Frontal cortex (tissue), 4 donors: ENCODE results near the gene TSEN54. TPM values are rescaled to one million over a fixed set of nuclear protein-coding genes. Genes with fewer than 3 reads are reported as not detected.
"Not testable (repeated sequence)": the region's sequence is repeated elsewhere in the genome, so short reads cannot be mapped to it uniquely, and the experiment has no call there.

Source experiments
- DNase-seq, 2 donors: peaks; one replicate each; pipeline ENCODE4 v3.0.0; 2012; ENCODE audit warnings: low spot score in 2 of 2
- FAIRE-seq: peaks from 2 replicates; lab custom pipeline; 2012; peaks lifted over from hg19 to GRCh38; lab: Jason Lieb, UNC
- total RNA-seq: library from RNA; depleted of rRNA; stranded (reverse); fragments of >200 nt; gene quantifications from one replicate; pipeline ENCODE4 v1.2.3, GENCODE V29; 2014
- donor health status: control.
- donor health status: control.
- donor health status: control.

The TSEN54 gene
- total RNA-seq = 11.4 TPM

DNA sequence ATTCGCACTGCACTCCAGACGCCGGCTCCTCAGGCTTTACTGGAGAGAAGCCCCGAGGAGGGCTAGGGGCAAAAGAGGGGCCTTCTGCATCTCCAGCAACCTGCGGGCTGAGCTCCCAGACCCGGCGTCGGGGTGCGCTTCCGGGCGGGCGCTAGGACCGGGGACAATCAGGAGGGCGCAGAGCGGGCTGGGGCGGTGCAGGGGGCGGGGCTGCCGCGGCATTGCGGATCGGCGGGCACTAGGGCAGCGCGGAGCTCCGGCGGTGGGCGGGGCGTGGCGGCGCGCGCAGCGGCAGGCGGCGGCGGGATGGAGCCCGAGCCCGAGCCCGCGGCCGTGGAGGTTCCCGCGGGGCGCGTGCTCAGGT, at the start of gene TSEN54:
Gene TSEN54, plus strand, starts transcription at position 274 of the 364 bp plus-strand sequence. Its CDS starts 33 bp downstream, at position 307.
- DNase-seq = peak; percentile 98 to 99
- no peak for FAIRE-seq

DNA sequence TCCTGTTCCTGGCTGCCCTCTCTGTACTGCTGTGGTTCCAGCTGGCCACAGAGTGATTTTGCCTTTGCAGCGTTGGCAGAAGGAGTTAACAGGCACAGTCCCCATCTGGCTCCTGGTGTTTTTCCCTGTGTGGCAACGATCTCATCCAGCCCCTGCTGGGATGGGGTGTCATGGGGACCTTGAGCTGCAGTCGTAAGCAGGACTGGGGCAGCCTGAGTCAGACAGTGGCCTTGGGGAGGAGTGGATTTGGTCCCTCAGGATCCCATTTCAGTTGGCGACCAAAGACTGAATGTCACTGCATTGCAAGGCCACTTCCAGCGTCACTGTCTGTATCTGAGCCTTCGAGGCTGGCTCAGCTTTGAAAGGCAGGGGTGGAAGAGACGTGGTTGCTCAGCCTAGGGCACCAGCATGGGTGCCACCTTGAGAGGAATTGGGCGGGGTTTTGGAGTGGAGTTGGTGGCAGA, 48.0 kb upstream of the TSEN54 start:
- FAIRE-seq (no peak), DNase-seq (no peak)

DNA sequence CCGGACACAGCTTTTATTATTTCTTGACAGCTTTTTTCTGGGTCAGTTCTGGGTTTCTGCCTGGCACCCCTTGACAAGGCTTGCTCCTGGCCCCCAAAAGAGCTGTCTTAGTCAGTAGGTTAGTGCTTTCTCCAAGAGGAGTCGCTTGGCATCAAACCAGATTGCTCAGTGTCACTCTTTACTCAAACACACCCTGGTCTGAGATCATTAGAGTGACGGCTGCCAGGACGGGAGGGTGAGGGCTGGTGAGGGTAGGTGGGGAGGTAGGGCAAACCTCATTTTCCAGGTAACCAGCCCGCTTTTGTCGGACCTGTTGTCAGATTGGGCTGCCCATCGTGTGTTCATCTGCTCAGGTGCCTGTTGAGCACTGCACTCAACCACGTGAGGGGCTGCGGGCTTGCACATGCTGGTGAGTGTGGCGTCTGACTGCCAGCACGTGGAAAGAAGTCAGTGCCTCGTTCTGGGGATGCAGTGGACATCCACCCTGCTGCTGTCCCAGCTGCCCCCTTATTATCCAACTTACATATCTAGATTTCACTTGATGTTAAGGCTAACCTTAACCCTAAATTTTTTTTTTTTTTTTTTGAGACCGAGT, 47.5 kb upstream of the TSEN54 start:
- DNase-seq = no peak
- no peak for FAIRE-seq

DNA sequence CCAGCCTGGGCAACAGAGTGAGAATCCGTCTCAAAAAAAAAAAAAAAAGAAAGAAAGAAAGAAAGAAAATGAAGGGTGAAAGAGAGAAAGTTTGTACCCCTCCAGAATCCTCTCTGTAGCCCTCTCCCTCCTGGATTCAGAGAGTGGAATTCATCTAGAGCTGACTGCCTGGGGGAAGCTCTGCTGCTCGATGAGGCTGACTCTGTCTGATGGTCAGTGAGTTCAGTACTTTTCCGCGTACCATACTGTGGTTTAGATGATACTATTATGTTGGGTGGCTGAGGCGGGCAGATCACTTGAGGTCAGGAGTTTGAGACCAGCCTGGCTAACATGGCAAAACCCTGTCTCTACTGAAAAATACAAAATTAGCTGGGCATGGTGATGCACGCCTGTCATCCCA, 45.1 kb upstream of the TSEN54 start:
- FAIRE-seq (no peak), DNase-seq (no peak)

DNA sequence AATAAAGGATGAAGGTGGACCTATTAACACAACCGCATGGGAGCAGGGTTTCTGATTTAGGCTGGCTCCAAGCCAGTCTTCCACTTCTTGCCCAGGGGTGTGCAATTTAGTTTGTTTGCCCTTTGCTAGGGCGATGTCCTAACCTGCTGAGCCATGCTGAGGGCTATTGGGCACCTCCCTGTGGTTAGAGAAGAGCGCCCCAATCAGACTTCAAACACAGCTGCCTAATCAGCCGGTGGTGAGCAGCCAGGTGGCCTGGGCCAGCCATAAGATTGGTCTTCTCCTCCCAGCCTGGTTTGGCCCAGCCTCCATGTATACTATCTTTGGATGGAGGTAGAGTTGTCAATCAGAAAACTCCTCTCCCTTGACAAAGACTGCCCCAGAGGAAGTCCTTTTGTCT, 44.2 kb upstream of the TSEN54 start:
- FAIRE-seq = no peak
- no peak for DNase-seq

DNA sequence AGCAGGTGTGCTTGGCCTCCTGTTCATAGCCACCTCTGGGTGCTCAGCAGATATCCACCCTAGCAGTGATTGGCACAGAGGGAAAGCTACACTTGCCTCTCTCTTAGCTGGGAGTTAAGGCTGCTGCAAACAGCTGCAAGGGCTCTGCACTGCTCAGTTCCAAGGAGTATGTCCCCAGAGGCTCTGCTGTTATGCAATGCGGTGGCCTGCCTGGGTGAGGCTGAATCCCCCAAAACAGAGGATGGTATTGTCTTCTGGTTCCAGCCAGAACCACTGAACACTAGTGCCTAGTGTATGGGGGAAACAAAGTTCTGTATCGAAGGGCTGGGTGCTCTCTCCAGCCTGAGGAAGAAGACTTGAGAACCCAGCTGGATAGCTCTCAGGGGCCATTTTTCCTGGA, 43.1 kb upstream of the TSEN54 start:
- FAIRE-seq (no peak), DNase-seq (peak in 1 of 2 donors; percentile 21)

DNA sequence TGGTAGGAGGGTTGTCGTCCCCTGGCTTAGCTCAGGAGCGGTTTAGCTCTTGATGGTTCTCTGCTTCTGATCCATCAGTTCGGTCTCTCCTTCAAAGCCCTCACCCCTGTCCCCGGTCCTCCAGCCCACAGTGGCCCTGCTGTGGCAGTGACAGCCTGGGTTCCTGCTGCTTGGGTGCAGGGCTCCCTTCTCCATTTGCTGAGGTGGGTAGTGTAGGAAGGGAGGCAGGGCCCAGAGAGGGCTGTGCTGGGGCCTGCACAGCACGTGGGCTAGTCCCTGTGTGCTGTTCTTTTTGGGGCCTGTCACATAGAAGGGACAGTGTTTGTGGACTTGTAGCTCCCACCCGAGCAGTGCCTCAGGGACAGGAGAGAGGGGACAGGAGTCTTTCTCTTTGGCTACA, 41.6 kb upstream of the TSEN54 start:
- DNase-seq (no peak), FAIRE-seq (no peak)

DNA sequence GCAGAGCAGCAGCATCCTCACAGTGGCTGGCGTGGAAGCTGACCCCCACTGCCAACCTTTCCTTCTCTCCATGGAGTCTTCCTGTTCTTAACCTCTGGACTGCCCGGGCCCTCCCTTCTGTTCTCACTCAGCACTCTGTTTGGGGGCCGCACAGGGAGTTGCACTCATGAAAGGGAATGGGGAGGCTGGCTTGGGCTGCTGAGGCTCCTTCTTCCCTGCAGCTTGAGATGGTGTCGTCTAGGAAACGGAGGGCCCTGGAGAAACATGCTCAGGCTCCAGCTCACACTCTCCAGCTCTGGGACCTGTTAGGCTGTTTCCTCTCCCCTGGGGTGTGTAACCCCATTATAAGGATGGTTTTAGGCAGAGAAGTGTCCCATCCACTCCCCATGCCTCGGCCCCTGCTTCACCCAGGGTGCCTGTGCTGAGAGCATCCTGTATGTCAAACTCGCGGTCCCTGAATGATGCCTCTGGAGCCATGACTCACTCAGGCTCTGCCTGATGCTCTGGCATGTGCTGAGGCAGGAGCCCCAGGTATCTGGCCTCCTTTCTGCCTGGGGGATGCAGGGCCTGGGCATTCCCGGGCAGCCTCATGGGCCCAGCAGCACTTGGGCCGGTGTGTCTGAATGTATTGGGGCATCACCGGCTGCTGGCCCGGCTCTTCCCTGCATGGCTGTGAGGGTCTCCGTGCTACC, 41.0 kb upstream of the TSEN54 start:
- no peak for DNase-seq

DNA sequence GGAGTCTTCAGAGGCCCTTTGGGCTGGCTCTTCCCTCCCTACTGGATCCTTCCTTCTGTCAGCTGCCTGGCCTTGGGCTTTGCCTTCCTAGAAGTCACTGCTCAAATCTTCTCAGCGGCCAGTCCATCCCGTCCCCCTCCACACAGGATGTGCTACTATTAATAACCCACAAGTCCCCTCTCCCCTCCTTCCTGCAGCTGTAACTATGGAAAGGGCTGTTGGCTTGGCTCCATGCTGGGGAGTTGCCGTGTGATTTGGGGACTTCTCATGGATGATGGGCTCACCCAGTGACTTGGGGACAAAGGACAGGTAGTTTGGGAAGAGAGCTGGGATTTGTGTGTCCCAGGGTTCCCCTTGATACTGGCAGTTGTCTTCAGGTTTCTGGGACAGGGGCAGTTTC, 40.5 kb upstream of the TSEN54 start:
- FAIRE-seq = no peak
- DNase-seq = peak in 1 of 2 donors; percentile 37

More for the DNA sequence above, 41.0 kb upstream of the TSEN54 start:
- FAIRE-seq = no peak

DNA sequence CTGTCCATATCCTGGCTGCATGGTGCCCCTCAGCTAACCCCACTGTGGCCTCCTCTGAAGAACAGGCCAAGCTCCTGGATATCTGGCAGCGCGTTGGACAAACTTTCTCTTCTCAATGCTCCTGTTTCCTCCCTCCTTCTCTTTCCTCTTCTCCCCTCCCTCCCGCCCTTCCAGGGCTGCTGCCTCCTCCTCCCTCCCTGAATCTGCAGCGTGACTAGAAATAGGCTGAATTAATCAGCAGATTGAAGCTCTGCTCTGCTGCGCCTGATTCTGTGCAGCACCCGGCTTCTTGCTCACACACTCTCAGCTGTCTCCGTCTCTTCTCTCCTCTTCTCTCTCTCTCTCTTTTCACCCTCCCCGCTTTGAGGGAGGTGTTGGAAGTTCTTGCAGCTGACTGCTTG, 40.1 kb upstream of the TSEN54 start:
- peak; percentile 42 to 65 for DNase-seq
- FAIRE-seq = no peak

DNA sequence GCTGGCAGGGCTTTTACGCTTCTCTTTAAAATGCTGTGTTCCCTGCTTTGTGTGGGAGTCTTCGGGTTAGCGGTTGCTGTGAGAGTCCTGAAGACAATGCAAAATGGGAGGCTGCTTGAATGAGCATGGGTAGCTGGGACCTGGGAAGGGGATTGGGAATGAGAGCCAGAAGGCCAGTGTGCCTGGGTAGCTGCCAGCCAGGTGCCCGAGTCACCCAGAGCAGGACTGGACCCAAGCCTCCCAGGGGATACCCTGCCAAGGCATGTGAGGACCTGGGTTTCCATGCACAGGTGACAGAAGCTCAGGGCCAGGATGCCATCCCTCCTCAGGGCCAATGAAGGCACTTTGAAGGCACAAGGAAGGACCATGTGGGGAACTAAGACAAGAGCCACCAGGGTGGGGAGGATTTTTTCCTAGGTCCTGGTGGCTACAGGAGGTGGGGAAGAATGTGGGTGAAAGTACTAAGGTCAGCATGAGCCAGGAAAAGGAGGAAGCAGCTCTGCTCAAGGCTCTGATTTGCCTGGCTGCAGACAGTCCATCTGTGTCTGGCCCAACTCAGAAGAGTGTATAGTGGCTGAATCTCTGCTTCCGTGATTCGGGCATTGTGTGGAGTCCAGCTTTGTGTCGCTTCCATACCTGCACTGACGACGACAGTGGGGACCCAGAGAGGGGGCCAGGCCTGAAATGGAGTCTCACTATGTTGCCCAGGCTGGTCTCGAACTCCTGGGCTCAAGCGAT, 39.4 kb upstream of the TSEN54 start:
- DNase-seq = peak in 1 of 2 donors; percentile 23
- FAIRE-seq = no peak

DNA sequence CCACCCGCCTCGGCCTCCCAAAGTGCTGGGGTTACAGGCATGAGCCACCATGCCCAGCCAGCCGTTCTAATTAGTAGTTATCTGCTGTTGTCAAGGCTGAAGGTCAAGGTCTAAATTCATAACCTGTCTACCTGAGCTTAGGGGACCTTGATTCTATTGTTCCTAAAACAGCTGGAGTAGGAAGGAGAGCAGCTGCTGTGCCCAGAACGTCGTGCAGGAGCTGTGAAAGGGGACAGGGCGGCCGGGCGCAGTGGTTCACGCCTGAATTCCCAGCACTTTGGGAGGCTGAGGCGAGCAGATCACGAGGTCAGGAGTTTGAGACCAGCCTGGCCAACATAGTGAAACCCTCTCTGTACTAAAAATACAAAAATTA, 38.9 kb upstream of the TSEN54 start:
- DNase-seq, FAIRE-seq: not testable (repeated sequence)

DNA sequence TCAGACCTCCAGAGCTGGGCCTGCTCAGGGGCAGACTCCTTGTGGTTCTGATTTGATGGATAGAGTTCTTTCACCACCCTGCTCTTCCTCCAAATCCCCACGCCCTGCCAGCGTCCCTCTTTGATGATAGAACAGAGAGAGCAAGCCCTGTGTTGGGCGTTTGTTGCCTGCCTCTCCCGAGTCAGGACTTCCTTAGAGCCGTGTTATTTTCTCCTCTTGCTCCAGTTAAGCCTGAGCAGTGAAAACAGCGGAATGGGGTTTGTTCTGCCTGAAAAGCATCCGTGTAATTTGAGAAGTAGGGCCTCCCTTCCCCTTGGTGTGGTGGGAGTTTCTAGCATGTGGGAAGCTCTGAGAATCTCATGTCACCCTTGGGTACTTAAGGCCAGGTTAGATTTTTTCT, 37.8 kb upstream of the TSEN54 start:
- DNase-seq (no peak), FAIRE-seq (no peak)

DNA sequence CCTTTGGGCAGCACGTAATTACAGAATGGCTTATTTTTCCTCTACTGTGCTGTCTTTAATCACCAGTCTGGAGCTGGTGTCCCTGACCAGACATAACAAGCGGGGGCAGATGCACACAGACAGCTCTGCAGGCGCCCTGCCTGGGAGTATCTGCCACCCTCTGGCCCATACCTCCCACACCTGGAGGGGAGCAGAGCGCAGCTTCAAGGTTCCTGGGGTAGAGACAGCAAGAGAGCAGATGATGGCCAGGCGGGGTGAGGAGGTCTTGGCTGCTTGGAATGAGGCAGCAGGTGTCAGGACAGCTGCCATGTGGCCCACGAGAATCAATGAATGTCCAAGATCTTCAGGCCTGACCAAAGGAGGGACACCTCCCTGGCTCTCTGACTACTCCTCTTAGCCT, 36.0 kb upstream of the TSEN54 start:
- FAIRE-seq (no peak), DNase-seq (no peak)

DNA sequence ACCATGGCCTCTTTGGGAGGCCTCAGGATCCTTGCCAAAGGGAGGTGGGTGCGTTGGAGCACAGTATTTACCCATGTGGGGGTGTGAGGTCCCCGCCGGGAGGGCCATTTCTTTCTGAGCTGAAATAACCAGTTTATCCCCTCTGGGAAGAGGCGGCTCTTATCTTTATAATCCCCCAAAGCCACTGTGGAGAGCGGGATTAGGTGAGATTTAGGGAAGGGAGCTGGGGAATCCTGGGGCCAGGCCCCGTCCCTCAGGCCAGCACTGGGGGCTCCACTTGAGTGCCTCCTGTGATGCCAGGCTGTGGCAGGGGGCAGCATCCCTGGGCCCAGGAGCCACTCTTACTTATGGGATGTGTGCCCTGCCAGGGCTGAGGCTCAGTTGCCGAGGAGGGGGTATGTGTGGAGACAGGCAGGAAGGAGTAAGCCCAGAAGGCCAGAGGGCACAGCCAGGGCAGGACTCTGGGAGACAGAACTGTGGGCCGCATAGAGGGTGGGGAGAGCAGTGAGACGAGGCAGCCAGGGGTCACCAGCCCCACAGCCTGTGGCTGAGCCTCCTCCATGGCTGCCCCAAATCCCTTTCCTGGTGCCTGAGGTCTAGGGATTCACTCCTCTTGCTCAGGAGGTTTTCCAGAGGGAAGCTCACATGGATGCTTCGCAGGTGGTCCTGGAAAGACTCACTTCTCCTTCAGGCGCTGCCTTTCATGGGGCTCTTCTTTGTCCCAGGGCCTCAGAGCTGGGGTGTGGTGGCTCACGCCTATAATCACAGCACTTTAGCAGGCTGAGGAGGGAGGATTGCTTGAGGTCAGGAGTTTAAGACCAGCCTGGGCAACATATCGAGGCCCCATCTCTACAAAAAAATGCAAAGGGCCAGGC, 34.9 kb upstream of the TSEN54 start:
- FAIRE-seq (no peak), DNase-seq (no peak)

DNA sequence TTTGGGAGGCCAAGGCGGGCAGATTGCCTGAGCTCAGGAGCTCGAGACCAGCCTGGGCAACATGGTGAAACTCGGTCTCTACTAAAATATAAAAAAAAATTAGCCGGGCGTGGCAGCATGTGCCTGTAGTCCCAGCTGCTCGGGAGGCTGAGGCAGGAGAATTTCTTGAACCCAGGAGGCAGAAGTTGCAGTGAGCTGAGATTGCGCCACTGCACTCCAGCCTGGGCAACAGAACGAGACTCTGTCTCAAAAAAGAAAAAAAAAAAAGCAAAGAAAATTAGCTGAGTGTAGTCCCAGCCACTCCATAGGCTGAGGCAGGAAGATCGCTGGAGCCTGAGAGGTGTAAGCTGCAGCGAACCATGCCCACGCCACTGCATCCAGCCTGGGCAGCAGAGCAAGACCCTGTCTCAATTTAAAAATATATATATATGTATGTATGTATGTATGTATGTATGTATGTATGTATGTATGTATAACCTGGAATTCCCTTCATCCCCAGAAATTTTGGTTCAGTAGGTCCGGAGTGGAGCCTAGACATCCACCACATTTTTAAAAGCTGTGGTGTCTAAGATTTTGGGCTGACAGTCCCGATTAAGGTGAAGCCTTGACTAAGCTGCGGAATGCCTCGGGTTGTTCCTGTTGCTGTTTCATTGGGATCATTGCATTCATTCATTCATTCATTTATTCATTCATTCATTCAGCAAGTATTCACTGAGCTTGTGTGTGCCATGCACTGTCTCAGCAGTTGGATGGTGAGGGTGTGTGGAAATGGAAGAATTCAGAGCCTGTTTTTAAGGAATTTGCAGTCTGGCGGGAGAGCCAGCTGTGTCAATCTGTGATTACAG, 34.0 kb upstream of the TSEN54 start:
- no peak for FAIRE-seq
- no peak for DNase-seq

DNA sequence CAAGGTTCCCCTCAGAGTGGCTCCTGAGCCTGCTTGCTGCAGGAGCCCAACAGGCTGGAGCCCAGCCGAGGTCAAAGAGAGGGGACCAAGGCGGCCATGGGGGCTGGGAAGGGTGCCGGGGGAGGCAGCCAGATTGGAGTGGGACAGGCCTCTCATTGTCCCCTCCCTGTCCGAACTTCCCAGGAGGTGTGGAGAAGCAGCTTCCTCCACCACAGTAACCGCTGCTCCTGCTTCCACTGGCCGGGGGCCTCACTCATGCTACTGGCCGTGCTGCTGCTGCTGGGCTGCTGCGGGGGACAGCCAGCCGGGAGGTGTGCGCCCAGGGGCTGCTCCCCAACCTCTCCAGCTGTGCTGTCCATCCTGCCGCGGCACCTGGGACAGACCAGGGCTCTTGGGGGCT, 30.6 kb upstream of the TSEN54 start:
- DNase-seq = no peak
- no peak for FAIRE-seq

DNA sequence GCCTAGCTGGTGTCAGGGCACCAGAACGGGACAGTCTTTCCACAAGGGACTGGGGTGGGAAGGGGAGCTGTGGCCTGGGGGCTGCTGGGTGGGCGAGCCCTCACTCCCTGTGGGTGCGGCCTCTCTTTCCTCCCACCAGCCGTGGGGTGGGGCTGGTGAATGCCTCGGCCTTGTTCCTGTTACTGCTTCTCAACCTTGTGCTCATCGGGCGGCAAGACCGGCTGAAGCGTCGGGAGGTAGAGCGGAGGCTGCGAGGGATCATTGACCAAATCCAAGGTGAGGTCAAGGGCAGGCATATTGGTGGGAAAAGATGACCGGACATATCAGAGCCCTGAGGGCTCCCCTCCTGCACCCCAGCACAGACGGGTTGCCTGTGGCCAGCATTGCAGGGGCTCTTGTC, 30.2 kb upstream of the TSEN54 start:
- DNase-seq = no peak
- FAIRE-seq = no peak

DNA sequence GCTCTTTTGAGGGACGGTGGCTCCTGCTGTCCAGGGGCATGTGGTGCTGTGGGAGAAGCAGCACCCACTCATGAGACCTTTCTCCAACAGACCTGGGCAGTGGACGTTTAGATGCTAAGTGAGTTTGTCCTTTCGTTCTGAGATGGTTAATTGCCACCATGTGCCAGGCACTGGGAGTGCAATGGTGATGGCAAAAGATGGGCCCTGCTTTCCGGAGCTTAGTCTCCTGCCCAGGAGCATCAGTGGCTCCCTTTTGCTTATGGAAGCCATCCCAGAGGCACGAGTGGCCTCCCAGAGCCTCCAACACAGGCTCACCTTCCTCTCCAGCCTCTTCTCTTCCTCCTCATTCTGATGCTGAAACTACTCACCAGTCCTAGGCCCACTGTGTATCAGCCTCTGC, 29.4 kb upstream of the TSEN54 start:
- FAIRE-seq = no peak
- no peak for DNase-seq
